Heart left ventricle (tissue), 13 donors: ENCODE results near the gene GRM3.

ENCODE experiments used
- POLR2A ChIP-seq, 2 donors: fragments of 450-650 bp; IDR thresholded peaks; one replicate each; pipeline ENCODE4 v1.6.1; 2017; ENCODE audit warnings: antibody characterized with exemption in 2 of 2, mild to moderate bottlenecking in 2 of 2, moderate library complexity in 2 of 2
- TF ChIP-seq, protein P1 (sequence below), 12 donors: fragments of 200-600 bp; sonication (generic) in 4 of 12; IDR thresholded peaks; one replicate each; pipeline versions ENCODE4 v1.5.0 to v1.8.0; 2018 to 2022; ENCODE audit warnings: antibody characterized with exemption in 12 of 12, mild to moderate bottlenecking in 5 of 12
- donor health status: ischemic (EF 13 %, LVEDD 7.1; RV severe dilation, severe dysfunction).
- donor health status: DM: no; HTN: yes; CAD: no.
- donor health status: DM: no; HTN: no; CAD: no.
- donor health status: ischemic (EF 25% LVEDD 6.9; RV normal size, moderate dysfunction).
- donor health status: ischemic (EF 25% LVEDD 5.7; RV mildly dilated, moderate dysfunction).
- donor health status: ischemic (EF 35%, LVEDD 5.7; RV mildly dilated, moderate dysfunction).
- donor health status: nonischemic (EF 11% LVEDD 7.7; RV severe dilation, severe dysfunction).
- donor health status: DM: yes; HTN: yes; CAD: no.
- donor health status: PGD.
- donor health status: ischemic (EF 29% LVEDD 5.4; RV normal size, mild dysfunction).
- donor health status: nonischemic (EF 23%, LVEDD 6.1; RV moderate dilation, normal function).

DNA sequence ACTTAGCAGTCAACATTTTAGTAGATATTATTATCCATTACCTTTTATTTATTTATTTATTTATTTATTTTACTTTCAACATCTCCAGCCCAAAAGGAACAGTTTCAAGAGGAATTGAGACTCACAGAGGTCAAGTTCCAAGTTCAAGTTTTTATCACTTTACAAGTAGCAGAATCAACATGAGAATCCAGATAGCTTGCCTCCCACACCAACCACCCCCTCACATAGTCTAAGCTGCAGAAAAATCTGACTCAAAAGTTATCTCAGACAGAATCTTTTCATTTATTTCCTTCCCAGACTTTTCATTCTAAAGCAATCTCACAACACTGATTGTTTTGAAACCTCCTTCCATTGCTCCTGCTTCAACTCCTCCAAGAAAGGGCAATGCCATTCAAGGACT, 129.6 kb downstream of the GRM3 start:
- TF ChIP-seq, protein P1, sequence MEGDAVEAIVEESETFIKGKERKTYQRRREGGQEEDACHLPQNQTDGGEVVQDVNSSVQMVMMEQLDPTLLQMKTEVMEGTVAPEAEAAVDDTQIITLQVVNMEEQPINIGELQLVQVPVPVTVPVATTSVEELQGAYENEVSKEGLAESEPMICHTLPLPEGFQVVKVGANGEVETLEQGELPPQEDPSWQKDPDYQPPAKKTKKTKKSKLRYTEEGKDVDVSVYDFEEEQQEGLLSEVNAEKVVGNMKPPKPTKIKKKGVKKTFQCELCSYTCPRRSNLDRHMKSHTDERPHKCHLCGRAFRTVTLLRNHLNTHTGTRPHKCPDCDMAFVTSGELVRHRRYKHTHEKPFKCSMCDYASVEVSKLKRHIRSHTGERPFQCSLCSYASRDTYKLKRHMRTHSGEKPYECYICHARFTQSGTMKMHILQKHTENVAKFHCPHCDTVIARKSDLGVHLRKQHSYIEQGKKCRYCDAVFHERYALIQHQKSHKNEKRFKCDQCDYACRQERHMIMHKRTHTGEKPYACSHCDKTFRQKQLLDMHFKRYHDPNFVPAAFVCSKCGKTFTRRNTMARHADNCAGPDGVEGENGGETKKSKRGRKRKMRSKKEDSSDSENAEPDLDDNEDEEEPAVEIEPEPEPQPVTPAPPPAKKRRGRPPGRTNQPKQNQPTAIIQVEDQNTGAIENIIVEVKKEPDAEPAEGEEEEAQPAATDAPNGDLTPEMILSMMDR (IDR thresholded peaks at IDR 0.05) = no peak
- no peak for TF ChIP-seq POLR2A (IDR thresholded peaks at IDR 0.05)
